GM23248 (cell line): Measurements from ENCODE around the gene CDH10.

Source experiments
- EZH2 ChIP-seq: fragments of 200-600 bp; sonication (generic); IDR thresholded peaks from 2 replicates; pipeline ENCODE4 v1.6.1; 2018; ENCODE audit warnings: antibody characterized with exemption, mild to moderate bottlenecking; ENCODE audit not compliant: insufficient read depth, poor library complexity, severe bottlenecking
- EZH2phosphoT487 ChIP-seq: fragments of 200-600 bp; sonication (generic); IDR thresholded peaks from 2 replicates; pipeline ENCODE4 v1.6.1; 2018; ENCODE audit warnings: antibody characterized with exemption, moderate library complexity, mild to moderate bottlenecking, low read depth; ENCODE audit not compliant: insufficient read depth

- TF ChIP-seq EZH2, result no peak
- TF ChIP-seq EZH2phosphoT487, result no peak
Observed at GRCh38 chr5:24566933-24567332, 77.8 kb downstream of the CDH10 start.
